Gastroesophageal sphincter (tissue), 4 donors: ENCODE data around the gene MYO18B. TPM values are rescaled to one million over a fixed set of nuclear protein-coding genes. Genes with fewer than 3 reads are reported as not detected.

ENCODE experiments used
- ATAC-seq: fragments of 150-250 bp; one replicate; pipeline ENCODE4 v1.9.1; 2016; ENCODE audit warnings: mild to moderate bottlenecking, moderate library complexity
- H3K27ac ChIP-seq, 4 donors: fragments of 200-600 bp; sonication (generic) in 3 of 4; 1 replicate in 3 of 4; 2 replicates in 1 of 4; pipeline ENCODE4 v1.5.1; 2016 to 2019
- H3K27me3 ChIP-seq: fragments of 200-600 bp; sonication (generic); one replicate; pipeline ENCODE4 v1.5.1; 2019
- H3K36me3 ChIP-seq, 2 donors: fragments of 200-600 bp; sonication (generic); one replicate each; pipeline ENCODE4 v1.5.1; 2019; ENCODE audit warnings: control low read depth in 1 of 2
- H3K4me1 ChIP-seq, 3 donors: fragments of 200-600 bp; sonication (generic); 1 replicate in 2 of 3; 2 replicates in 1 of 3; pipeline ENCODE4 v1.5.1; 2016 to 2019; ENCODE audit warnings: control low read depth in 2 of 3
- H3K4me3 ChIP-seq, 2 donors: fragments of 200-600 bp; sonication (generic); one replicate each; pipeline ENCODE4 v1.5.1; 2019; ENCODE audit warnings: mild to moderate bottlenecking in 1 of 2, moderate library complexity in 1 of 2
- H3K9me3 ChIP-seq, 3 donors: fragments of 200-600 bp; sonication (generic); one replicate each; pipeline ENCODE4 v1.5.1; 2017 to 2019; ENCODE audit warnings: control low read depth in 2 of 3
- EP300 ChIP-seq: sonication (generic); formaldehyde crosslinking; IDR thresholded peaks from one replicate; pipeline ENCODE4 v1.6.1; 2017; ENCODE audit warnings: antibody characterized with exemption, mild to moderate bottlenecking
- POLR2A ChIP-seq, 2 donors: fragments of 450-650 bp; IDR thresholded peaks; one replicate each; pipeline ENCODE4 v1.6.1; 2017; ENCODE audit warnings: antibody characterized with exemption in 2 of 2, mild to moderate bottlenecking in 2 of 2, moderate library complexity in 1 of 2
- POLR2AphosphoS5 ChIP-seq: sonication (generic); formaldehyde crosslinking; IDR thresholded peaks from one replicate; pipeline ENCODE4 v1.6.1; 2017; ENCODE audit warnings: antibody characterized with exemption
- WGBS, 2 donors: methylation state at CpG; one replicate each; pipeline ENCODE4 v1.1.5; 2018; ENCODE audit warnings: low coverage in 1 of 2; 5-methylcytosine and 5-hydroxymethylcytosine counted together
- total RNA-seq, 4 donors: library from RNA; depleted of rRNA; stranded (reverse); fragments of >200 nt; gene quantifications; one replicate each; pipeline ENCODE4 v1.1.0, GENCODE V29; 2016
- TF ChIP-seq, protein P1 (sequence below), 4 experiments: fragments of 200-600 bp in 2 of 4; fragments of 450-650 bp in 2 of 4; sonication (generic) in 1 of 4; IDR thresholded peaks; one replicate each; pipeline ENCODE4 v1.5.1; 2017 to 2019; ENCODE audit warnings: antibody characterized with exemption in 4 of 4, mild to moderate bottlenecking in 2 of 4, moderate library complexity in 2 of 4

The MYO18B gene
- total RNA-seq, 4 donors from 2014 or later, result 0.19 to 6.9 (median 1.4) TPM; not detected in 1

DNA sequence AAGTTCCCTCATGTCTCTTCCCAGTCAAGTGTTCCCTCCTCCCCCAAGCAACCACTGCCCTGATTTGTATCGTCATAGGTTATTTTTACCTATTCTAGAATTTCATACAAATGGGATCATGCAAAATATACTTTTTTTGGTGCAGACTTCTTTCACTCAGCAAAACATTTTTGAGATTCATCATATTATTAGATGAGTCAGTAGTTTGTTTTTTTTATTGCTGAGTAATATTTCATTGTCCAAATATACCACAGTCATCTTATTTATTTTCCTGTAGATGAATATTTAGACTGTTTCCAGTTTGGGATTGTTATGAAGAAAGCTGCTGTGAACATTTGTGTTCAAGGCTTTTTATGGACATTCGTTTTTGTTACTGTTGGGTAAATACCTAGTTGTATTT lies 301.0 kb downstream of the MYO18B start:
- 58 to 64% methylated on average over 2 of the region's 2 CpGs for WGBS, 2 donors
- Histone ChIP-seq H3K36me3 (no peaks in the 10 kb centered on the region), H3K4me3 (no peak overlapping the region), H3K4me1 (no peaks in the 10 kb centered on the region), H3K9me3 (no peaks in the 10 kb centered on the region), H3K27me3 (peaks cover 23% of the 10 kb centered on the region), H3K27ac (no peak overlapping the region)
- TF ChIP-seq, protein P1, sequence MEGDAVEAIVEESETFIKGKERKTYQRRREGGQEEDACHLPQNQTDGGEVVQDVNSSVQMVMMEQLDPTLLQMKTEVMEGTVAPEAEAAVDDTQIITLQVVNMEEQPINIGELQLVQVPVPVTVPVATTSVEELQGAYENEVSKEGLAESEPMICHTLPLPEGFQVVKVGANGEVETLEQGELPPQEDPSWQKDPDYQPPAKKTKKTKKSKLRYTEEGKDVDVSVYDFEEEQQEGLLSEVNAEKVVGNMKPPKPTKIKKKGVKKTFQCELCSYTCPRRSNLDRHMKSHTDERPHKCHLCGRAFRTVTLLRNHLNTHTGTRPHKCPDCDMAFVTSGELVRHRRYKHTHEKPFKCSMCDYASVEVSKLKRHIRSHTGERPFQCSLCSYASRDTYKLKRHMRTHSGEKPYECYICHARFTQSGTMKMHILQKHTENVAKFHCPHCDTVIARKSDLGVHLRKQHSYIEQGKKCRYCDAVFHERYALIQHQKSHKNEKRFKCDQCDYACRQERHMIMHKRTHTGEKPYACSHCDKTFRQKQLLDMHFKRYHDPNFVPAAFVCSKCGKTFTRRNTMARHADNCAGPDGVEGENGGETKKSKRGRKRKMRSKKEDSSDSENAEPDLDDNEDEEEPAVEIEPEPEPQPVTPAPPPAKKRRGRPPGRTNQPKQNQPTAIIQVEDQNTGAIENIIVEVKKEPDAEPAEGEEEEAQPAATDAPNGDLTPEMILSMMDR (IDR thresholded peaks at IDR 0.05), result no peak
- TF ChIP-seq EP300 (no peak), POLR2AphosphoS5 (no peak), POLR2A (IDR thresholded peaks at IDR 0.05) (no peak)
- ATAC-seq, result no peak

GRCh38 chr22:26045051-26045450 lies 303.1 kb downstream of the MYO18B start:
- H3K27me3 ChIP-seq, result peaks cover 33% of the 10 kb centered on the region
- ATAC-seq, result no peak
- no peaks in the 10 kb centered on the region for H3K4me1 ChIP-seq
- no peaks in the 10 kb centered on the region for H3K9me3 ChIP-seq
- no peak overlapping the region for H3K27ac ChIP-seq
- WGBS, 2 donors, result 81 to 88% methylated on average over 2 of the region's 2 CpGs
- TF ChIP-seq, protein P1 (IDR thresholded peaks at IDR 0.05), result no peak
- no peak for TF ChIP-seq POLR2A (IDR thresholded peaks at IDR 0.05)
- no peak for TF ChIP-seq POLR2AphosphoS5
- TF ChIP-seq EP300, result no peak
- no peaks in the 10 kb centered on the region for H3K36me3 ChIP-seq
- H3K4me3 ChIP-seq, result no peak overlapping the region

GRCh38 chr22:26045860-26046259 lies 303.9 kb downstream of the MYO18B start:
- Histone ChIP-seq H3K4me1 (no peaks in the 10 kb centered on the region), H3K4me3 (no peak overlapping the region), H3K36me3 (no peaks in the 10 kb centered on the region), H3K27ac (no peak overlapping the region), H3K27me3 (peaks cover 41% of the 10 kb centered on the region), H3K9me3 (no peaks in the 10 kb centered on the region)
- WGBS, 2 donors, result 53 to 86% methylated on average over 2 of the region's 3 CpGs
- no peak for ATAC-seq
- TF ChIP-seq POLR2AphosphoS5 (no peak), EP300 (no peak), POLR2A (IDR thresholded peaks at IDR 0.05) (no peak)
- TF ChIP-seq, protein P1 (IDR thresholded peaks at IDR 0.05), result no peak

DNA sequence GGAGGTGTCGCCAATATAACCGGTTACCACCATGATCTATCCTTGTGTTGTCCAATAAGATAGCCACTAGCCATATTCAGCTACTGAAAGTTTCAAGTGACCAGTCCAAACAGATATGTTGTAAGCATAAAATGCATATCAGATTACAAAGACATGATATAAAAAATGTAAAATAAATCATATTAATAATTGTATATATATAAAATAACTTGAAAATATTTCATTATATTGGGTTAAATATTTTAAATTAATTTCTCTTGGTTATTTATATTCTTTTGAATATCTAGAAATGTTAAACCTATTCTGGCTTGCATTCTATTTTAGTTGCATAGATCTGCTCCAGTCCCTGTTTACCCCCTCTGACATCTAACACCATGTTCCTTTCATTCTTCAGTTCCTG lies 305.5 kb downstream of the MYO18B start:
- 94% methylated on average over 2 of the region's 2 CpGs; no CpG with 5 or more reads in 1 of the 2 donors for WGBS, 2 donors
- no peaks in the 10 kb centered on the region for H3K9me3 ChIP-seq
- H3K27me3 ChIP-seq, result peaks cover 46% of the 10 kb centered on the region
- H3K4me1 ChIP-seq, result no peaks in the 10 kb centered on the region
- TF ChIP-seq POLR2AphosphoS5 (no peak), EP300 (no peak), POLR2A (IDR thresholded peaks at IDR 0.05) (no peak)
- TF ChIP-seq, protein P1 (IDR thresholded peaks at IDR 0.05), result no peak
- no peaks in the 10 kb centered on the region for H3K36me3 ChIP-seq
- H3K27ac ChIP-seq, result no peak overlapping the region
- H3K4me3 ChIP-seq, result no peak overlapping the region
- ATAC-seq, result no peak

DNA sequence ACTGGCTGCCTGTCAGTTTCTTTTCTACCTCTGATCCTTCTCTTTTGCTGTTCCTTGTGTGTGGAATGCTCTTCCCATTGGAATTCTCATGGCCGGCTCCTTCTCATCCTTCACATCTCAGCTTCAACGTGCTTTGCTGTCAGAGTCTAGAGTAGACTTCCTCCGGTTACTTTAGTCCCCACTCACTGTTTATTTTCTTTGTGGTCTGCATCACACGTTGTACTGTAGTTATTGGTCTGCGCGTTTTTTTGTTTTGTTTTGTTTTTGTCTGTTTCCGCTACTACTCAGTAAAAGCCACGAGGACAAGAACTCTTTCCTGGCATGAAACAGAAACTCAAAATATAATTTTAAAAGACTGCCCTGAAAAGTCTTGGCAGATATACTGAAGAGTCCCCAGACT lies 305.9 kb downstream of the MYO18B start:
- no peaks in the 10 kb centered on the region for H3K9me3 ChIP-seq
- no peaks in the 10 kb centered on the region for H3K4me1 ChIP-seq
- H3K27me3 ChIP-seq, result peaks cover 49% of the 10 kb centered on the region
- no peak overlapping the region for H3K27ac ChIP-seq
- 16 to 46% methylated on average over 2 to 8 of the region's 8 CpGs for WGBS, 2 donors
- ATAC-seq, result no peak
- TF ChIP-seq POLR2A (IDR thresholded peaks at IDR 0.05), result no peak
- TF ChIP-seq, protein P1 (IDR thresholded peaks at IDR 0.05), result no peak
- TF ChIP-seq EP300, result no peak
- TF ChIP-seq POLR2AphosphoS5, result no peak
- H3K36me3 ChIP-seq, result no peaks in the 10 kb centered on the region
- no peak overlapping the region for H3K4me3 ChIP-seq
